K562 (cell line): ENCODE data around the gene LY6G6C. TPM values are rescaled to one million over a fixed set of nuclear protein-coding genes. Genes with fewer than 3 reads are reported as not detected.
A peak's percentile ranks its signal among the peaks of the same experiment; 100 is the strongest.

Experiments
- CBX1 ChIP-seq: sonication (generic); IDR thresholded peaks from 2 replicates; pipeline ENCODE4 v1.6.1; 2016; ENCODE audit warnings: antibody characterized with exemption, low read depth, mild to moderate bottlenecking
- CREB1 ChIP-seq, 2 experiments: sonication (generic) in 1 of 2; formaldehyde crosslinking in 1 of 2; IDR thresholded peaks; 2 replicates each; pipeline versions ENCODE4 v1.6.1 to v1.8.0; 2012 to 2022; ENCODE audit warnings: inconsistent platforms in 1 of 2, mild to moderate bottlenecking in 1 of 2, missing genetic modification reagents in 1 of 2, moderate library complexity in 1 of 2
- CXXC5 ChIP-seq: fragments of 250-450 bp; sonication (Bioruptor Pico); IDR thresholded peaks from 2 replicates; pipeline ENCODE4 v1.8.0; 2022; ENCODE audit warnings: inconsistent platforms, mild to moderate bottlenecking, moderate library complexity
- HDGF ChIP-seq: fragments of 450-650 bp; IDR thresholded peaks from 2 replicates; pipeline ENCODE4 v1.6.1; 2016
- HNRNPLL ChIP-seq: fragments of 200-400 bp; formaldehyde crosslinking; IDR thresholded peaks from 2 replicates; pipeline ENCODE4 v1.6.1; 2017; ENCODE audit warnings: low read length, low read depth, mild to moderate bottlenecking; ENCODE audit not compliant: poor library complexity, severe bottlenecking
- ILK ChIP-seq: fragments of 450-650 bp; IDR thresholded peaks from 2 replicates; pipeline ENCODE4 v1.6.1; 2016; ENCODE audit warnings: missing genetic modification characterization, low read depth, mild to moderate bottlenecking, missing compliant biosample characterization, moderate library complexity, borderline replicate concordance
- KDM2B ChIP-seq: fragments of 250-450 bp; sonication (Bioruptor Pico); IDR thresholded peaks from 2 replicates; pipeline ENCODE4 v1.8.0; 2021; ENCODE audit warnings: mild to moderate bottlenecking, moderate library complexity
- KDM5B ChIP-seq: fragments of 200-600 bp; sonication (generic); IDR thresholded peaks from 2 replicates; pipeline ENCODE4 v1.6.1; 2012; ENCODE audit warnings: low read depth, mild to moderate bottlenecking, moderate library complexity, low read length, control low read depth, inconsistent platforms; ENCODE audit not compliant: insufficient replicate concordance
- KHSRP ChIP-seq: fragments of 450-650 bp; IDR thresholded peaks from 2 replicates; pipeline ENCODE4 v1.6.1; 2017
- MAFK ChIP-seq: IDR thresholded peaks from 2 replicates; pipeline ENCODE4 v1.6.1; 2011; ENCODE audit warnings: low read length, improper control_type of control experiment
- MED1 ChIP-seq: sonication (generic); formaldehyde crosslinking; IDR thresholded peaks from 2 replicates; pipeline ENCODE4 v1.8.1; 2023; ENCODE audit warnings: missing genetic modification reagents, borderline replicate concordance
- PML ChIP-seq: IDR thresholded peaks from 2 replicates; pipeline ENCODE4 v1.6.1; 2012; ENCODE audit warnings: low read length, inconsistent platforms
- RBM15 ChIP-seq: fragments of 200-400 bp; formaldehyde crosslinking; IDR thresholded peaks from 2 replicates; pipeline ENCODE4 v1.6.1; 2018; ENCODE audit warnings: mild to moderate bottlenecking, low read length, moderate library complexity; ENCODE audit not compliant: insufficient read depth
- RBM22 ChIP-seq: fragments of 200-400 bp; formaldehyde crosslinking; IDR thresholded peaks from 2 replicates; pipeline ENCODE4 v1.6.1; 2018; ENCODE audit warnings: low read length, low read depth; ENCODE audit not compliant: poor library complexity, severe bottlenecking
- SMAD3 ChIP-seq: fragments of 450-650 bp; formaldehyde crosslinking; conservative IDR thresholded peaks from 2 replicates; pipeline ENCODE4 v1.4.0; 2020; ENCODE audit warnings: mild to moderate bottlenecking
- ZNF444 ChIP-seq: fragments of 250-450 bp; sonication (Bioruptor Pico); IDR thresholded peaks from 2 replicates; pipeline ENCODE4 v1.4.0; 2020; ENCODE audit warnings: mild to moderate bottlenecking, moderate library complexity
- ZNF780A ChIP-seq: fragments of 250-450 bp; sonication (Bioruptor Pico); IDR thresholded peaks from 2 replicates; pipeline ENCODE4 v1.5.0; 2021; ENCODE audit warnings: mild to moderate bottlenecking
- polyA plus RNA-seq, 8 experiments: library from polyadenylated mRNA; depleted of rRNA in 4 of 8; stranded (reverse) in 5 of 8; unstranded in 3 of 8; fragments of >200 nt; fragmentation: Nextera tagmentation in 2 of 8; fragmentation: Illumina TruSeq in 1 of 8; extraction: Ambion mirVana in 2 of 8; extraction: Trizol in 1 of 8; gene quantifications; 2 replicates each; pipeline versions ENCODE4 v1.2.1 to v1.2.3, GENCODE V29; 2011 to 2014; ENCODE audit warnings: inconsistent platforms in 1 of 8, missing spikeins in 1 of 8
- total RNA-seq, 7 experiments: library from RNA; depleted of rRNA in 6 of 7; stranded (reverse); fragments of >200 nt in 6 of 7; fragmentation: Illumina TruSeq in 2 of 7; extraction: Trizol in 2 of 7; gene quantifications; 2 replicates each; pipeline versions ENCODE4 v1.2.1 to v1.2.3, GENCODE V29; 2011 to 2021; ENCODE audit warnings: low replicate concordance in 1 of 7
- TF ChIP-seq, protein P1 (sequence below): fragments of 250-450 bp; sonication (Bioruptor Pico); IDR thresholded peaks from 2 replicates; pipeline ENCODE4 v1.9.0; 2021; ENCODE audit warnings: mild to moderate bottlenecking
- TF ChIP-seq, protein P2 (sequence below): sonication (generic); formaldehyde crosslinking; IDR thresholded peaks from 2 replicates; pipeline ENCODE4 v1.8.1; 2023; ENCODE audit warnings: mild to moderate bottlenecking, missing genetic modification reagents
- TF ChIP-seq, protein P3 (sequence below), 2 experiments: fragments of 450-650 bp in 1 of 2; sonication (generic) in 1 of 2; formaldehyde crosslinking in 1 of 2; IDR thresholded peaks in 1 of 2; conservative IDR thresholded peaks in 1 of 2; 2 replicates each; pipeline versions ENCODE4 v1.6.1 to v1.8.1; 2016 to 2023; ENCODE audit warnings: mild to moderate bottlenecking in 2 of 2, moderate library complexity in 2 of 2, inconsistent platforms in 1 of 2, missing genetic modification reagents in 1 of 2
- TF ChIP-seq, protein P4 (sequence below): IDR thresholded peaks from 2 replicates; pipeline ENCODE4 v1.6.1; 2012; ENCODE audit warnings: low read depth, low read length, improper control_type of control experiment, borderline replicate concordance
- TF ChIP-seq, protein P5 (sequence below): fragments of 250-450 bp; sonication (Bioruptor Pico); IDR thresholded peaks from 2 replicates; pipeline ENCODE4 v1.5.1; 2021; ENCODE audit warnings: mild to moderate bottlenecking

LY6G6C gene
- total and polyA plus RNA-seq, 9 of the 15 experiments (the other 6 are each of a cell fraction or from before 2014, with no cell fraction given), result 0.06 to 0.20 TPM; not detected in 7

DNA sequence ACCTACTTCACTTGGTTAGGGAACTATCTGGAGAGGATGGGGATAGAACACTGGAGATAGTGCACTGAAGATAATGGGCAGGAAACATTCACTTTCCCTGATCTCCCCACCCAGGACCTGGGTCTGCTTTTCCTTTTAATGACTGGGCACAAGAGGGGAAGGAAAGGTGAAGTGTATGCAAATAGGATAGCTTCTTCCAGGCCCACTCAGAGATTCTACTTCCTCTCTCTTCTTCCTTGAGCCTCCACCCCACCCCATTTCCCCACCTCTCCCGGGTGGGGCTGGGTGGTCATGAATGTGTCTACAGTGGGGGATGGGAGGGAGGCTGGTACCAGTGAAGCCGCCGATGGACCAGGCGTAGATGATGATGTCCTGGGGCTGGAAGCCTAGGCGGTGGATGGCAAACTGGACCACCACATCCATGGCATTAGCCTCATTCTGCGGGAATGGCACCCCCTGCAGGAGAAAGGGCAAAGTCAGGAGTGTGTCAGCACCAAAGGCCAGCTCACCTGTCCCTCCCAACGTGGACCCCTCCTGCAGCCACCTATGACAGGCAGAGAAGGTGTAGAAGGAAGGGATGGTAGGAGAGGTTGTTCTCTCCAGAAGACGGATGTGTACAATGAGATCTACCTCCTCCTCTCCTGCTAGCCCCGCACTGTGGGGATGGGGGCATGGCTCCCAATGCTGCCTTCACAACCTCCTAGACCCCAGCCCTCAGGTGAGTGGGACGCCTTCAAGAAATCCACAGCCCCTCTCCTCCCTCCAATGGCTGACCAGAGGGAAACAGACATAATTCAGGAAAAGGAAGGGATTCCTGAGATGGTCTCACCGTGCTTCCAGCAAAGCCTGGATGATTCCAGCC is 32.1 kb downstream of the LY6G6C start (continued):
- TF ChIP-seq, protein P1, sequence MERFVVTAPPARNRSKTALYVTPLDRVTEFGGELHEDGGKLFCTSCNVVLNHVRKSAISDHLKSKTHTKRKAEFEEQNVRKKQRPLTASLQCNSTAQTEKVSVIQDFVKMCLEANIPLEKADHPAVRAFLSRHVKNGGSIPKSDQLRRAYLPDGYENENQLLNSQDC, result no peak
- TF ChIP-seq KHSRP (no peak), ILK (tag) (no peak), CBX1 (no peak), HNRNPLL (no peak), SMAD3 (CRISPR knock-in tag) (no peak), ZNF444 (CRISPR knock-in tag) (no peak), HDGF (no peak; the same call in 1 of the 2 replicates), PML (no peak), ZNF780A (CRISPR knock-in tag) (no peak), MAFK (0 out of 2 replicates have a peak, but pooled peaks have one; percentile 19), CREB1 (IDR thresholded peaks at IDR 0.05) (no peak), CREB1 (CRISPR knock-in tag; IDR thresholded peaks at IDR 0.05) (no peak), KDM5B (no peak), MED1 (CRISPR knock-in tag) (no peak), RBM22 (no peak), KDM2B (no peak), RBM15 (no peak), CXXC5 (no peak)
- TF ChIP-seq, protein P2, sequence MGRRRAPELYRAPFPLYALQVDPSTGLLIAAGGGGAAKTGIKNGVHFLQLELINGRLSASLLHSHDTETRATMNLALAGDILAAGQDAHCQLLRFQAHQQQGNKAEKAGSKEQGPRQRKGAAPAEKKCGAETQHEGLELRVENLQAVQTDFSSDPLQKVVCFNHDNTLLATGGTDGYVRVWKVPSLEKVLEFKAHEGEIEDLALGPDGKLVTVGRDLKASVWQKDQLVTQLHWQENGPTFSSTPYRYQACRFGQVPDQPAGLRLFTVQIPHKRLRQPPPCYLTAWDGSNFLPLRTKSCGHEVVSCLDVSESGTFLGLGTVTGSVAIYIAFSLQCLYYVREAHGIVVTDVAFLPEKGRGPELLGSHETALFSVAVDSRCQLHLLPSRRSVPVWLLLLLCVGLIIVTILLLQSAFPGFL (CRISPR knock-in tag), result no peak
- TF ChIP-seq, protein P3, sequence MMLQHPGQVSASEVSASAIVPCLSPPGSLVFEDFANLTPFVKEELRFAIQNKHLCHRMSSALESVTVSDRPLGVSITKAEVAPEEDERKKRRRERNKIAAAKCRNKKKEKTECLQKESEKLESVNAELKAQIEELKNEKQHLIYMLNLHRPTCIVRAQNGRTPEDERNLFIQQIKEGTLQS (IDR thresholded peaks at IDR 0.05), result no peak
- TF ChIP-seq, protein P3 (CRISPR knock-in tag; conservative IDR thresholded peaks at IDR 0.05), result no peak
- TF ChIP-seq, protein P4, sequence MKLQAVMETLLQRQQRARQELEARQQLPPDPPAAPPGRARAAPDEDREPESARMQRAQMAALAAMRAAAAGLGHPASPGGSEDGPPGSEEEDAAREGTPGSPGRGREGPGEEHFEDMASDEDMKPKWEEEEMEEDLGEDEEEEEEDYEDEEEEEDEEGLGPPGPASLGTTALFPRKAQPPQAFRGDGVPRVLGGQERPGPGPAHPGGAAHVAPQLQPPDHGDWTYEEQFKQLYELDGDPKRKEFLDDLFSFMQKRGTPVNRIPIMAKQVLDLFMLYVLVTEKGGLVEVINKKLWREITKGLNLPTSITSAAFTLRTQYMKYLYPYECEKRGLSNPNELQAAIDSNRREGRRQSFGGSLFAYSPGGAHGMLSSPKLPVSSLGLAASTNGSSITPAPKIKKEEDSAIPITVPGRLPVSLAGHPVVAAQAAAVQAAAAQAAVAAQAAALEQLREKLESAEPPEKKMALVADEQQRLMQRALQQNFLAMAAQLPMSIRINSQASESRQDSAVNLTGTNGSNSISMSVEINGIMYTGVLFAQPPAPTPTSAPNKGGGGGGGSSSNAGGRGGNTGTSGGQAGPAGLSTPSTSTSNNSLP, result no peak
- TF ChIP-seq, protein P5, sequence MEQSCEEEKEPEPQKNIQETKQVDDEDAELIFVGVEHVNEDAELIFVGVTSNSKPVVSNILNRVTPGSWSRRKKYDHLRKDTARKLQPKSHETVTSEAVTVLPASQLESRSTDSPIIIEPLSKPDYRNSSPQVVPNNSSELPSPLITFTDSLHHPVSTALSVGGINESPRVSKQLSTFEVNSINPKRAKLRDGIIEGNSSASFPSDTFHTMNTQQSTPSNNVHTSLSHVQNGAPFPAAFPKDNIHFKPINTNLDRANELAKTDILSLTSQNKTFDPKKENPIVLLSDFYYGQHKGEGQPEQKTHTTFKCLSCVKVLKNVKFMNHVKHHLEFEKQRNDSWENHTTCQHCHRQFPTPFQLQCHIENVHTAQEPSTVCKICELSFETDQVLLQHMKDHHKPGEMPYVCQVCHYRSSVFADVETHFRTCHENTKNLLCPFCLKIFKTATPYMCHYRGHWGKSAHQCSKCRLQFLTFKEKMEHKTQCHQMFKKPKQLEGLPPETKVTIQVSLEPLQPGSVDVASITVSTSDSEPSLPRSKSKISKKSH, result no peak
